K562 (cell line): ENCODE data around the gene PRPF8. TPM values are rescaled to one million over a fixed set of nuclear protein-coding genes. Genes with fewer than 3 reads are reported as not detected.

Experiments used
- DIDO1 ChIP-seq: fragments of 450-650 bp; IDR thresholded peaks from 2 replicates; pipeline ENCODE4 v1.6.1; 2016; ENCODE audit warnings: low read depth, missing biosample characterization, missing genetic modification characterization
- FOXK2 ChIP-seq, 2 experiments: fragments of 450-650 bp; IDR thresholded peaks in 1 of 2; conservative IDR thresholded peaks in 1 of 2; 2 replicates each; pipeline ENCODE4 v1.6.1; 2016; ENCODE audit warnings: low read depth in 2 of 2, mild to moderate bottlenecking in 1 of 2
- HDAC2 ChIP-seq: fragments of 450-650 bp; IDR thresholded peaks from 2 replicates; pipeline ENCODE4 v1.6.1; 2016; ENCODE audit warnings: mild to moderate bottlenecking
- IFI16 ChIP-seq: fragments of 250-450 bp; sonication (Bioruptor Pico); IDR thresholded peaks from 2 replicates; pipeline ENCODE4 v2.1.2; 2022; ENCODE audit warnings: mild to moderate bottlenecking, inconsistent platforms
- MAFK ChIP-seq: IDR thresholded peaks from 2 replicates; pipeline ENCODE4 v1.6.1; 2011; ENCODE audit warnings: low read length, improper control_type of control experiment
- MXI1 ChIP-seq: IDR thresholded peaks from 2 replicates; pipeline ENCODE4 v1.6.1; 2011; ENCODE audit warnings: low read depth, mild to moderate bottlenecking, improper control_type of control experiment, low read length
- MYC ChIP-seq, 2 experiments: fragments of 250-450 bp in 1 of 2; sonication (Bioruptor Pico) in 1 of 2; IDR thresholded peaks; 2 replicates each; pipeline versions ENCODE4 v1.5.1 to v1.6.1; 2012 to 2021; ENCODE audit warnings: low read depth in 2 of 2, borderline replicate concordance in 1 of 2, improper control_type of control experiment in 1 of 2, low read length in 1 of 2, mild to moderate bottlenecking in 1 of 2, moderate library complexity in 1 of 2
- NFIX ChIP-seq: fragments of 250-450 bp; sonication (Bioruptor Pico); IDR thresholded peaks from 2 replicates; pipeline ENCODE4 v1.4.0; 2020; ENCODE audit warnings: low read depth, mild to moderate bottlenecking, moderate library complexity
- OTX1 ChIP-seq: fragments of 450-650 bp; formaldehyde crosslinking; IDR thresholded peaks from 2 replicates; pipeline ENCODE4 v1.4.0; 2022; ENCODE audit warnings: mild to moderate bottlenecking
- PHF8 ChIP-seq: fragments of 200-600 bp; sonication (generic); IDR thresholded peaks from 2 replicates; pipeline ENCODE4 v1.6.1; 2012; ENCODE audit warnings: mixed run types, mild to moderate bottlenecking, inconsistent platforms, low read length, moderate library complexity, borderline replicate concordance
- POLR2B ChIP-seq: fragments of 450-650 bp; IDR thresholded peaks from 2 replicates; pipeline ENCODE4 v1.6.1; 2018; ENCODE audit warnings: low read depth; ENCODE audit not compliant: partially characterized antibody
- SMAD3 ChIP-seq: fragments of 450-650 bp; formaldehyde crosslinking; conservative IDR thresholded peaks from 2 replicates; pipeline ENCODE4 v1.4.0; 2020; ENCODE audit warnings: mild to moderate bottlenecking
- ZBTB26 ChIP-seq: fragments of 450-650 bp; formaldehyde crosslinking; IDR thresholded peaks from 2 replicates; pipeline ENCODE4 v1.4.0; 2022; ENCODE audit warnings: missing genetic modification characterization
- ZBTB40 ChIP-seq, 2 experiments: fragments of 450-650 bp in 1 of 2; sonication (generic) in 1 of 2; formaldehyde crosslinking in 1 of 2; IDR thresholded peaks; 2 replicates each; pipeline versions ENCODE4 v1.7.1 to v1.9.0; 2016 to 2022; ENCODE audit warnings: inconsistent platforms in 1 of 2, mild to moderate bottlenecking in 1 of 2, missing genetic modification reagents in 1 of 2
- ZNF395 ChIP-seq: fragments of 200-800 bp; sonication (Bioruptor generic); IDR thresholded peaks from 2 replicates; pipeline ENCODE4 v1.6.1; 2017; ENCODE audit warnings: missing genetic modification characterization, missing compliant biosample characterization
- polyA plus RNA-seq, 8 experiments: library from polyadenylated mRNA; depleted of rRNA in 4 of 8; stranded (reverse) in 5 of 8; unstranded in 3 of 8; fragments of >200 nt; fragmentation: Nextera tagmentation in 2 of 8; fragmentation: Illumina TruSeq in 1 of 8; extraction: Ambion mirVana in 2 of 8; extraction: Trizol in 1 of 8; gene quantifications; 2 replicates each; pipeline versions ENCODE4 v1.2.1 to v1.2.3, GENCODE V29; 2011 to 2014; ENCODE audit warnings: inconsistent platforms in 1 of 8, missing spikeins in 1 of 8
- total RNA-seq, 7 experiments: library from RNA; depleted of rRNA in 6 of 7; stranded (reverse); fragments of >200 nt in 6 of 7; fragmentation: Illumina TruSeq in 2 of 7; extraction: Trizol in 2 of 7; gene quantifications; 2 replicates each; pipeline versions ENCODE4 v1.2.1 to v1.2.3, GENCODE V29; 2011 to 2021; ENCODE audit warnings: low replicate concordance in 1 of 7

Gene PRPF8
- total and polyA plus RNA-seq, 9 of the 15 experiments (the other 6 are each of a cell fraction or from before 2014, with no cell fraction given), result 64.3 to 294 (median 85.9) TPM

GRCh38 chr17:1714427-1714979 is 29.8 kb upstream of the PRPF8 start (continued):
- TF ChIP-seq ZNF395 (CRISPR knock-in tag) (0 out of 2 replicates have a peak, but pooled peaks have one; percentile 45), IFI16 (CRISPR knock-in tag) (no peak), SMAD3 (CRISPR knock-in tag) (no peak), PHF8 (peak; percentile 20; the same call in 1 of the 2 replicates), ZBTB40 (IDR thresholded peaks at IDR 0.05) (no peak), ZBTB40 (CRISPR knock-in tag; IDR thresholded peaks at IDR 0.05) (no peak), FOXK2 (conservative IDR thresholded peaks at IDR 0.05 in 1 of 2, IDR thresholded peaks at IDR 0.05 in 1 of 2; ENCODE audit: low read depth in 2 of 2) (peak in 1 of 2 experiments; percentile 33; a peak in 2 of 4 replicates), POLR2B (peak; percentile 47), MAFK (peak; percentile 52; the same call in 1 of the 2 replicates), HDAC2 (no peak), ZBTB26 (CRISPR knock-in tag) (no peak), NFIX (no peak), DIDO1 (tag) (no peak), MXI1 (peak; percentile 72; the same call in 1 of the 2 replicates), OTX1 (CRISPR knock-in tag) (no peak), MYC (IDR thresholded peaks at IDR 0.05; ENCODE audit: low read depth, low read length) (peak; percentile 53; the same call in 1 of the 2 replicates), MYC (CRISPR knock-in tag; IDR thresholded peaks at IDR 0.05; ENCODE audit: borderline replicate concordance, low read depth) (no peak)
